Measurements from ENCODE around the gene FBXL7.

DNA sequence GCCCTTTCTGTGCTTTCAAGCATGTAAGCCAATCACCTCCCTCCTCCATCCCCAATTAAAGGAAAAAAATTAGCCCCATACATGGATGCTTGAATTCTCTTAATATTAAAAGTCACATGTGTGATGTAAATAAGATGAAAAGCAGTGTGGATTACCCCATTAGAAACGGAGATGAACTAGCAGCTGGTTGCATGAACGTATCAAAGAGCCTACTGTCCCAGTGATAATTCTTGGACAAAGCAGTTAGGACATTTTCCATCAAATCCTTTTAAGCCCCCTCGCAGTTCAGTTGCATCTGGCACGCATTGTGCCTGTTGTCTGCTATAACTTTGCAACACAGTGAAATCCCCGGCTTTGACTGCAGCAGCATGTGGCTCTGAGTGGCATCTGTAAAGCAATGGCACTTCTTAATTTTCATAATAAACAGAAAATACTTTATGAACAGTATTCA is 285.6 kb downstream of the FBXL7 start:
- TF ChIP-seq, protein P1, sequence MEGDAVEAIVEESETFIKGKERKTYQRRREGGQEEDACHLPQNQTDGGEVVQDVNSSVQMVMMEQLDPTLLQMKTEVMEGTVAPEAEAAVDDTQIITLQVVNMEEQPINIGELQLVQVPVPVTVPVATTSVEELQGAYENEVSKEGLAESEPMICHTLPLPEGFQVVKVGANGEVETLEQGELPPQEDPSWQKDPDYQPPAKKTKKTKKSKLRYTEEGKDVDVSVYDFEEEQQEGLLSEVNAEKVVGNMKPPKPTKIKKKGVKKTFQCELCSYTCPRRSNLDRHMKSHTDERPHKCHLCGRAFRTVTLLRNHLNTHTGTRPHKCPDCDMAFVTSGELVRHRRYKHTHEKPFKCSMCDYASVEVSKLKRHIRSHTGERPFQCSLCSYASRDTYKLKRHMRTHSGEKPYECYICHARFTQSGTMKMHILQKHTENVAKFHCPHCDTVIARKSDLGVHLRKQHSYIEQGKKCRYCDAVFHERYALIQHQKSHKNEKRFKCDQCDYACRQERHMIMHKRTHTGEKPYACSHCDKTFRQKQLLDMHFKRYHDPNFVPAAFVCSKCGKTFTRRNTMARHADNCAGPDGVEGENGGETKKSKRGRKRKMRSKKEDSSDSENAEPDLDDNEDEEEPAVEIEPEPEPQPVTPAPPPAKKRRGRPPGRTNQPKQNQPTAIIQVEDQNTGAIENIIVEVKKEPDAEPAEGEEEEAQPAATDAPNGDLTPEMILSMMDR (IDR thresholded peaks at IDR 0.05; ENCODE audit: borderline replicate concordance, extremely low read depth, low read length, poor library complexity, severe bottlenecking): no peak
- TF ChIP-seq EZH2 (IDR thresholded peaks at IDR 0.05; ENCODE audit: borderline replicate concordance, low read depth, low read length, severe bottlenecking): no peak

Measured in DND-41 (cell line).